ENCODE measurements around the gene NOS1.
"Not testable (repeated sequence)": the region's sequence is repeated elsewhere in the genome, so short reads cannot be mapped to it uniquely, and the experiment has no call there.

NOS1 gene

GRCh38 chr12:117361347-117361751 lies at the start of gene NOS1:
Gene NOS1 (minus strand): TSS chr12:117361626. CDS start chr12:117331069, 30,557 bp downstream.
- DNase-seq = peak in 1 of 51 donors; percentile 10

GRCh38 chr12:117409286-117409685 lies 47.9 kb upstream of the NOS1 start:
- DNase-seq = no peak

- DNase-seq = peak in 24 of 51 donors; percentile 2 to 50 (median 14)
Observed at GRCh38 chr12:117408161-117408791, 46.9 kb upstream of the NOS1 start.

GRCh38 chr12:117404940-117405339 lies 43.5 kb upstream of the NOS1 start:
- no peak for DNase-seq

GRCh38 chr12:117404203-117404853 lies 42.9 kb upstream of the NOS1 start:
- no peak for DNase-seq

GRCh38 chr12:117403586-117404139 lies 42.2 kb upstream of the NOS1 start:
- DNase-seq = no peak

- no peak for DNase-seq
Observed at GRCh38 chr12:117402363-117402762, 40.9 kb upstream of the NOS1 start.

GRCh38 chr12:117400912-117401311 lies 39.5 kb upstream of the NOS1 start:
- DNase-seq = no peak

GRCh38 chr12:117398482-117398881 lies 37.1 kb upstream of the NOS1 start:
- not testable (repeated sequence) for DNase-seq

- DNase-seq = no peak
Observed at GRCh38 chr12:117395766-117396165, 34.3 kb upstream of the NOS1 start.

GRCh38 chr12:117394491-117394890 lies 33.1 kb upstream of the NOS1 start:
- DNase-seq = no peak

GRCh38 chr12:117393656-117394055 lies 32.2 kb upstream of the NOS1 start:
- DNase-seq = no peak

GRCh38 chr12:117390866-117391265 lies 29.4 kb upstream of the NOS1 start:
- DNase-seq = no peak

- DNase-seq = no peak
Observed at GRCh38 chr12:117388951-117389446, 27.6 kb upstream of the NOS1 start.

GRCh38 chr12:117387832-117388231 lies 26.4 kb upstream of the NOS1 start:
- DNase-seq = no peak

GRCh38 chr12:117384735-117385134 lies 23.3 kb upstream of the NOS1 start:
- no peak for DNase-seq

GRCh38 chr12:117380083-117380482 lies 18.7 kb upstream of the NOS1 start:
- no peak for DNase-seq

GRCh38 chr12:117377758-117378157 lies 16.3 kb upstream of the NOS1 start:
- DNase-seq = no peak

GRCh38 chr12:117370588-117370987 lies 9.2 kb upstream of the NOS1 start:
- no peak for DNase-seq

- DNase-seq = not testable (repeated sequence)
Observed at GRCh38 chr12:117370000-117370399, 8.6 kb upstream of the NOS1 start.

- peak in 48 of 51 donors; percentile 6 to 88 (median 55) for DNase-seq
Observed at GRCh38 chr12:117367006-117367638, 5.7 kb upstream of the NOS1 start.

GRCh38 chr12:117365049-117365616 lies 3.7 kb upstream of the NOS1 start:
- no peak for DNase-seq
